C4-2B (cell line): Measurements from ENCODE around the gene ITPA.

Experiments
- ZFX ChIP-seq: fragments of 450-650 bp; IDR thresholded peaks from 2 replicates; pipeline ENCODE4 v1.6.1; 2017
- TF ChIP-seq, protein P1 (sequence below): fragments of 450-650 bp; conservative IDR thresholded peaks from 2 replicates; pipeline ENCODE4 v1.5.1; 2017; ENCODE audit warnings: mild to moderate bottlenecking

DNA sequence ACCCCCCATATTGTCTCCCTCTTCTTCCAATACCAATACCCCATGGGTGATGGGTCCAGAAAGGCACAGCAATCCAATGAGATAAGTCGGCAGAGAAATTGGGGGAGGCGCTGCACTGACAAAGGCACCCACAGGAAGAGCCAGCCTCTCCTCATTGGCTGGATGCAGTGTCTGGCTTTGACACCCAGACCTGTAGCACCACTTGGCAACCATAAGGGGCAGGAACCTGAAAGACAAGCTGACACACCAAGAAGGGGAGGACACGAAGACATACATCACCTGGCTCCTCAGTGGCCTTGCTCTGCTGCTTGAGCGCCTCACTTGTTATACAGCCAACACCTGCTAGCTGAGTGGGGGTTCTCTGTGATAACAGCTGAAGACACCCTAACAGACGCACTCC is 49.1 kb downstream of the ITPA start:
- TF ChIP-seq, protein P1, sequence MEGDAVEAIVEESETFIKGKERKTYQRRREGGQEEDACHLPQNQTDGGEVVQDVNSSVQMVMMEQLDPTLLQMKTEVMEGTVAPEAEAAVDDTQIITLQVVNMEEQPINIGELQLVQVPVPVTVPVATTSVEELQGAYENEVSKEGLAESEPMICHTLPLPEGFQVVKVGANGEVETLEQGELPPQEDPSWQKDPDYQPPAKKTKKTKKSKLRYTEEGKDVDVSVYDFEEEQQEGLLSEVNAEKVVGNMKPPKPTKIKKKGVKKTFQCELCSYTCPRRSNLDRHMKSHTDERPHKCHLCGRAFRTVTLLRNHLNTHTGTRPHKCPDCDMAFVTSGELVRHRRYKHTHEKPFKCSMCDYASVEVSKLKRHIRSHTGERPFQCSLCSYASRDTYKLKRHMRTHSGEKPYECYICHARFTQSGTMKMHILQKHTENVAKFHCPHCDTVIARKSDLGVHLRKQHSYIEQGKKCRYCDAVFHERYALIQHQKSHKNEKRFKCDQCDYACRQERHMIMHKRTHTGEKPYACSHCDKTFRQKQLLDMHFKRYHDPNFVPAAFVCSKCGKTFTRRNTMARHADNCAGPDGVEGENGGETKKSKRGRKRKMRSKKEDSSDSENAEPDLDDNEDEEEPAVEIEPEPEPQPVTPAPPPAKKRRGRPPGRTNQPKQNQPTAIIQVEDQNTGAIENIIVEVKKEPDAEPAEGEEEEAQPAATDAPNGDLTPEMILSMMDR = no peak
- TF ChIP-seq ZFX = no peak
